Activated CD8-positive, alpha-beta memory T cell treated with anti-CD3 and anti-CD28 coated beads, Interleukin-2, amount 50 U/mL, for 4 hours (primary cell): ENCODE measurements around the gene OR4E1.
"Not testable (repeated sequence)": the region's sequence is repeated elsewhere in the genome, so short reads cannot be mapped to it uniquely, and the experiment has no call there.

ENCODE experiments used
- DNase-seq: peaks from one replicate; pipeline ENCODE4 v3.0.0-alpha.2; 2020

OR4E1 gene

GRCh38 chr14:21652209-21652808 is 21.3 kb downstream of the OR4E1 start:
- DNase-seq: no peak

GRCh38 chr14:21647380-21647779 is 26.2 kb downstream of the OR4E1 start:
- DNase-seq: no peak

GRCh38 chr14:21643407-21643806 is 30.2 kb downstream of the OR4E1 start:
- DNase-seq: no peak

- no peak for DNase-seq
Observed at GRCh38 chr14:21642683-21643082, 30.9 kb downstream of the OR4E1 start.

- DNase-seq: no peak
Observed at GRCh38 chr14:21634840-21635239, 38.8 kb downstream of the OR4E1 start, which contains the start of gene OR10G2. TSS of gene OR10G2 (minus strand) at chr14:21634940. CDS start at chr14:21634842, 98 bp downstream.

GRCh38 chr14:21631084-21631483 is 42.5 kb downstream of the OR4E1 start:
- no peak for DNase-seq

- DNase-seq: not testable (repeated sequence)
Observed at GRCh38 chr14:21630503-21630902, 43.1 kb downstream of the OR4E1 start.

- no peak for DNase-seq
Observed at GRCh38 chr14:21626491-21627230, 47.0 kb downstream of the OR4E1 start.
